Sigmoid colon (tissue), 3 donors: Measurements from ENCODE around the gene MRPS7.

Source experiments
- POLR2A ChIP-seq, 2 donors: fragments of 450-650 bp; IDR thresholded peaks; one replicate each; pipeline ENCODE4 v1.6.1; 2016; ENCODE audit warnings: antibody characterized with exemption in 2 of 2, mild to moderate bottlenecking in 2 of 2, moderate library complexity in 2 of 2
- TF ChIP-seq, protein P1 (sequence below), 4 experiments: fragments of 450-650 bp in 3 of 4; fragments of 200-600 bp in 1 of 4; IDR thresholded peaks; one replicate each; pipeline ENCODE4 v1.5.1; 2016 to 2019; ENCODE audit warnings: antibody characterized with exemption in 4 of 4, mild to moderate bottlenecking in 3 of 4, moderate library complexity in 2 of 4

DNA sequence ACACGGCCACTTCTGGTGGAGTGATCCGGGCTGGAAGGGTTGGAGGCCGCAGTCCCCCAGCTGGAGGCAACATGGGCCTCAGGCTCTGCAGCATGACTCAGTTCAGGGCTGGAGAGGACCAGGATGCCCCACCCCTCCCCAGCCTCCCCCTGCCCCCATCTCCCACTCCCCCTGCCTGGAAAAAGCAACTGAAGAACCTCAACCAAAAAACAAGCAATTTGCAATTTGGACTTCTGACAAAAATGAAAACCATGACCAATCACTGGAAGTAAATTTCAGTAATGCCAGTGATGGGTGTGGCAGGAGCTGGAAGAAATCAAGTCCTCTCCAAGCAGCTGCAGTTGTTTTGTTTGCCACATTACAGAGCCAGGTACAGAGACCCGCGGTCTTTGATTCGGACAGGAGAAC, 16.0 kb downstream of the MRPS7 start:
- TF ChIP-seq, protein P1, sequence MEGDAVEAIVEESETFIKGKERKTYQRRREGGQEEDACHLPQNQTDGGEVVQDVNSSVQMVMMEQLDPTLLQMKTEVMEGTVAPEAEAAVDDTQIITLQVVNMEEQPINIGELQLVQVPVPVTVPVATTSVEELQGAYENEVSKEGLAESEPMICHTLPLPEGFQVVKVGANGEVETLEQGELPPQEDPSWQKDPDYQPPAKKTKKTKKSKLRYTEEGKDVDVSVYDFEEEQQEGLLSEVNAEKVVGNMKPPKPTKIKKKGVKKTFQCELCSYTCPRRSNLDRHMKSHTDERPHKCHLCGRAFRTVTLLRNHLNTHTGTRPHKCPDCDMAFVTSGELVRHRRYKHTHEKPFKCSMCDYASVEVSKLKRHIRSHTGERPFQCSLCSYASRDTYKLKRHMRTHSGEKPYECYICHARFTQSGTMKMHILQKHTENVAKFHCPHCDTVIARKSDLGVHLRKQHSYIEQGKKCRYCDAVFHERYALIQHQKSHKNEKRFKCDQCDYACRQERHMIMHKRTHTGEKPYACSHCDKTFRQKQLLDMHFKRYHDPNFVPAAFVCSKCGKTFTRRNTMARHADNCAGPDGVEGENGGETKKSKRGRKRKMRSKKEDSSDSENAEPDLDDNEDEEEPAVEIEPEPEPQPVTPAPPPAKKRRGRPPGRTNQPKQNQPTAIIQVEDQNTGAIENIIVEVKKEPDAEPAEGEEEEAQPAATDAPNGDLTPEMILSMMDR (IDR thresholded peaks at IDR 0.05): no peak
- TF ChIP-seq POLR2A (IDR thresholded peaks at IDR 0.05): no peak
